Gastroesophageal sphincter (tissue), 4 donors: Measurements from ENCODE around the gene CCDC74A. TPM values are rescaled to one million over a fixed set of nuclear protein-coding genes. Genes with fewer than 3 reads are reported as not detected.
A peak's percentile ranks its signal among the peaks of the same experiment; 100 is the strongest.
"Not testable (repeated sequence)": the region's sequence is repeated elsewhere in the genome, so short reads cannot be mapped to it uniquely, and the experiment has no call there.

Experiments
- ATAC-seq: fragments of 150-250 bp; one replicate; pipeline ENCODE4 v1.9.1; 2016; ENCODE audit warnings: mild to moderate bottlenecking, moderate library complexity
- H3K27ac ChIP-seq, 4 donors: fragments of 200-600 bp; sonication (generic) in 3 of 4; 1 replicate in 3 of 4; 2 replicates in 1 of 4; pipeline ENCODE4 v1.5.1; 2016 to 2019
- H3K27me3 ChIP-seq: fragments of 200-600 bp; sonication (generic); one replicate; pipeline ENCODE4 v1.5.1; 2019
- H3K36me3 ChIP-seq, 2 donors: fragments of 200-600 bp; sonication (generic); one replicate each; pipeline ENCODE4 v1.5.1; 2019; ENCODE audit warnings: control low read depth in 1 of 2
- H3K4me1 ChIP-seq, 3 donors: fragments of 200-600 bp; sonication (generic); 1 replicate in 2 of 3; 2 replicates in 1 of 3; pipeline ENCODE4 v1.5.1; 2016 to 2019; ENCODE audit warnings: control low read depth in 2 of 3
- H3K4me3 ChIP-seq, 2 donors: fragments of 200-600 bp; sonication (generic); one replicate each; pipeline ENCODE4 v1.5.1; 2019; ENCODE audit warnings: mild to moderate bottlenecking in 1 of 2, moderate library complexity in 1 of 2
- H3K9me3 ChIP-seq, 3 donors: fragments of 200-600 bp; sonication (generic); one replicate each; pipeline ENCODE4 v1.5.1; 2017 to 2019; ENCODE audit warnings: control low read depth in 2 of 3
- CTCF ChIP-seq, 4 experiments: fragments of 200-600 bp in 2 of 4; fragments of 450-650 bp in 2 of 4; sonication (generic) in 1 of 4; IDR thresholded peaks; one replicate each; pipeline ENCODE4 v1.5.1; 2017 to 2019; ENCODE audit warnings: antibody characterized with exemption in 4 of 4, mild to moderate bottlenecking in 2 of 4, moderate library complexity in 2 of 4
- EP300 ChIP-seq: sonication (generic); formaldehyde crosslinking; IDR thresholded peaks from one replicate; pipeline ENCODE4 v1.6.1; 2017; ENCODE audit warnings: antibody characterized with exemption, mild to moderate bottlenecking
- POLR2A ChIP-seq, 2 donors: fragments of 450-650 bp; IDR thresholded peaks; one replicate each; pipeline ENCODE4 v1.6.1; 2017; ENCODE audit warnings: antibody characterized with exemption in 2 of 2, mild to moderate bottlenecking in 2 of 2, moderate library complexity in 1 of 2
- POLR2AphosphoS5 ChIP-seq: sonication (generic); formaldehyde crosslinking; IDR thresholded peaks from one replicate; pipeline ENCODE4 v1.6.1; 2017; ENCODE audit warnings: antibody characterized with exemption
- WGBS, 2 donors: methylation state at CpG; one replicate each; pipeline ENCODE4 v1.1.5; 2018; ENCODE audit warnings: low coverage in 1 of 2; 5-methylcytosine and 5-hydroxymethylcytosine counted together
- total RNA-seq, 4 donors: library from RNA; depleted of rRNA; stranded (reverse); fragments of >200 nt; gene quantifications; one replicate each; pipeline ENCODE4 v1.1.0, GENCODE V29; 2016

The CCDC74A gene
- total RNA-seq, 4 donors from 2014 or later: 4.4 to 10.5 (median 8.2) TPM

- no peaks in the 10 kb centered on the region for H3K27me3 ChIP-seq
- peak overlapping the region; percentile 44 to 93 (median 88) for H3K27ac ChIP-seq
- H3K4me3 ChIP-seq: peak overlapping the region; percentile 76 to 93
- WGBS, 2 donors: 0% methylated on average over 7 to 14 of the region's 40 CpGs
- no peaks in the 10 kb centered on the region for H3K9me3 ChIP-seq
- ATAC-seq: no peak
- peaks cover 0 to 39% (median 16%) of the 10 kb centered on the region in 3 donors for H3K4me1 ChIP-seq
- TF ChIP-seq POLR2AphosphoS5: no peak
- TF ChIP-seq POLR2A (IDR thresholded peaks at IDR 0.05): no peak
- TF ChIP-seq CTCF (IDR thresholded peaks at IDR 0.05): no peak
- no peak for TF ChIP-seq EP300
- H3K36me3 ChIP-seq: peaks cover 0 to 10% of the 10 kb centered on the region in 2 donors
Measured at GRCh38 chr2:131493199-131493968, 34.3 kb upstream of the CCDC74A start.

GRCh38 chr2:131495506-131495905 is 32.2 kb upstream of the CCDC74A start:
- Histone ChIP-seq H3K36me3 (peaks cover 0 to 31% of the 10 kb centered on the region in 2 donors), H3K4me1 (peaks cover 0 to 32% (median 15%) of the 10 kb centered on the region in 3 donors)
- H3K4me3 ChIP-seq, H3K27me3 ChIP-seq, H3K27ac ChIP-seq, H3K9me3 ChIP-seq, ATAC-seq: not testable (repeated sequence)
- WGBS, 2 donors: 67 to 73% methylated on average over 1 of the region's 1 CpG

- not testable (repeated sequence) for H3K27me3 ChIP-seq, H3K27ac ChIP-seq, ATAC-seq, H3K9me3 ChIP-seq, H3K4me3 ChIP-seq
- Histone ChIP-seq H3K4me1 (peaks cover 0 to 20% (median 9%) of the 10 kb centered on the region in 3 donors), H3K36me3 (peaks cover 0 to 61% of the 10 kb centered on the region in 2 donors)
- WGBS, 2 donors: 25 to 90% methylated on average over 2 of the region's 8 CpGs
Measured at GRCh38 chr2:131498321-131498973, 29.2 kb upstream of the CCDC74A start.

- not testable (repeated sequence) for ATAC-seq, H3K27ac ChIP-seq, H3K4me1 ChIP-seq, H3K4me3 ChIP-seq, H3K9me3 ChIP-seq, H3K27me3 ChIP-seq
- WGBS, 2 donors: 100% methylated on average over 2 of the region's 4 CpGs; no CpG with 5 or more reads in 1 of the 2 donors
- H3K36me3 ChIP-seq: peaks cover 0 to 100% of the 10 kb centered on the region in 2 donors
Measured at GRCh38 chr2:131503587-131503986, 24.1 kb upstream of the CCDC74A start.

GRCh38 chr2:131504082-131504750 is 23.5 kb upstream of the CCDC74A start:
- H3K27ac ChIP-seq, H3K4me1 ChIP-seq, H3K27me3 ChIP-seq, H3K4me3 ChIP-seq, ATAC-seq, H3K9me3 ChIP-seq: not testable (repeated sequence)
- 60 to 74% methylated on average over 2 to 5 of the region's 7 CpGs for WGBS, 2 donors
- peaks cover 0 to 100% of the 10 kb centered on the region in 2 donors for H3K36me3 ChIP-seq

- Histone ChIP-seq H3K36me3 (peaks cover 0 to 98% of the 10 kb centered on the region in 2 donors), H3K27me3 (no peaks in the 10 kb centered on the region), H3K9me3 (no peaks in the 10 kb centered on the region), H3K4me1 (no peaks in the 10 kb centered on the region), H3K27ac (no peak overlapping the region), H3K4me3 (no peak overlapping the region)
- no peak for ATAC-seq
- WGBS, 2 donors: no CpG with 5 or more reads among the region's 9 CpGs
- TF ChIP-seq POLR2AphosphoS5 (no peak), EP300 (no peak), CTCF (IDR thresholded peaks at IDR 0.05) (no peak), POLR2A (IDR thresholded peaks at IDR 0.05) (no peak)
Measured at GRCh38 chr2:131509615-131510014, 18.1 kb upstream of the CCDC74A start.

GRCh38 chr2:131511291-131511968 is 16.3 kb upstream of the CCDC74A start:
- H3K4me1 ChIP-seq, H3K27ac ChIP-seq, H3K9me3 ChIP-seq, H3K4me3 ChIP-seq, H3K27me3 ChIP-seq: not testable (repeated sequence)
- WGBS, 2 donors: 78% methylated on average over 12 of the region's 22 CpGs; no CpG with 5 or more reads in 1 of the 2 donors
- ATAC-seq: peak; percentile 9
- H3K36me3 ChIP-seq: peaks cover 0 to 94% of the 10 kb centered on the region in 2 donors

GRCh38 chr2:131511969-131512870 is 15.5 kb upstream of the CCDC74A start:
- H3K27me3 ChIP-seq, ATAC-seq, H3K27ac ChIP-seq, H3K9me3 ChIP-seq, H3K4me1 ChIP-seq, H3K4me3 ChIP-seq: not testable (repeated sequence)
- peaks cover 0 to 94% of the 10 kb centered on the region in 2 donors for H3K36me3 ChIP-seq
- WGBS, 2 donors: 85% methylated on average over 6 of the region's 17 CpGs; no CpG with 5 or more reads in 1 of the 2 donors
